ENCODE data around the gene BLVRB. TPM values are rescaled to one million over a fixed set of nuclear protein-coding genes. Genes with fewer than 3 reads are reported as not detected.

BLVRB gene
- total and polyA plus RNA-seq, 9 of the 15 experiments (the other 6 are each of a cell fraction or from before 2014, with no cell fraction given), result 81.1 to 749 (median 331) TPM

DNA sequence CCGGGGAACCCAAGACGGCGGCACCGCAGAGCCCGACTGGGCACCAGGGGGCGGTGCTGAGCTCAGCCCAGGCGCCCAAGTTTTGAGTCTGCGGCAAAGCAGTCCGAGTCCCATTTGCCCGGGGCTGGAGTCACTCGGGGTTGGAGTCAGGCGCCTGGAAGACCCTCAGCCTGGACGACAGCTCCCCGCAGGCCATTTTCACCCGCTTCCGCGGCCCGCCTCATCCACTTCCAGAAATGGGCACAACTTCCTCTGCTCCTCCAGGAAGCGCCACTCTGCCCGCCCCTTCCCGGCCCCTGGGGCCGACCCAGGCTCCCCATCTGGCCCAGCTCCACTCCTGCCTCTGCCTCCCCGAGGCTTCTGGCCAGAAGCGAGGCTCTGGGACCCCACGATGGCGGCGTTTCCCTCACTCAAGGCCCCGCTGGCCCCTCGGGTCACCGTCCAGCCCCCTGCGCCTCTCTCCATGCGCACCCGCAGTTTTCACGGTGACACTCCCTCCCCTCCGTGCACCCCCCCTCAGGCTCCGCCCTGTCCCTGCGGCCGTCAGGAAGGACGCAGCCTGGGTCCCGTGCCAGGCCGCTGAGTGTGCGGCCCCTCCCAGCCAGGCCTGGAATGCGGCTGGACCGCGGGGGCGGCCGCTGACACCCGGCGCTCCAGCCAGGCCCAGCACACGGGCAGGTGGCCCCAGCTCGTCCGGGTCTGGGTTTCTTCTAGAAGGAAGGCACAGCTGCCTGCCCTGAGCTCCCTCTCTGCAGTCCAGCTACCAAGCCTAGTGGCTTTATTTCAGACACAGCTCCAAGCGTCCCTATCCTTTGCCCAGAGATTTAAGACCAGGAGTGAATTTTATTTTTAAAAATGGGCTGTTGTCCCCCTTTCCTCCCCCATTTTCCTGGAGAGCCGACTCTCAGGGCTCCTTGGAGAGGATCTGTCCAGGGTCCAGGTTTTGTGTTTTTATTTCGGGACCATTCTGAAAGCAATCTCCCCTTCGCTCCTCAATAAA is 44.5 kb downstream of the BLVRB start (continued):
- TF ChIP-seq, protein P1, sequence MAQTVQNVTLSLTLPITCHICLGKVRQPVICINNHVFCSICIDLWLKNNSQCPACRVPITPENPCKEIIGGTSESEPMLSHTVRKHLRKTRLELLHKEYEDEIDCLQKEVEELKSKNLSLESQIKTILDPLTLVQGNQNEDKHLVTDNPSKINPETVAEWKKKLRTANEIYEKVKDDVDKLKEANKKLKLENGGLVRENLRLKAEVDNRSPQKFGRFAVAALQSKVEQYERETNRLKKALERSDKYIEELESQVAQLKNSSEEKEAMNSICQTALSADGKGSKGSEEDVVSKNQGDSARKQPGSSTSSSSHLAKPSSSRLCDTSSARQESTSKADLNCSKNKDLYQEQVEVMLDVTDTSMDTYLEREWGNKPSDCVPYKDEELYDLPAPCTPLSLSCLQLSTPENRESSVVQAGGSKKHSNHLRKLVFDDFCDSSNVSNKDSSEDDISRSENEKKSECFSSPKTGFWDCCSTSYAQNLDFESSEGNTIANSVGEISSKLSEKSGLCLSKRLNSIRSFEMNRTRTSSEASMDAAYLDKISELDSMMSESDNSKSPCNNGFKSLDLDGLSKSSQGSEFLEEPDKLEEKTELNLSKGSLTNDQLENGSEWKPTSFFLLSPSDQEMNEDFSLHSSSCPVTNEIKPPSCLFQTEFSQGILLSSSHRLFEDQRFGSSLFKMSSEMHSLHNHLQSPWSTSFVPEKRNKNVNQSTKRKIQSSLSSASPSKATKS (CRISPR knock-in tag; IDR thresholded peaks at IDR 0.05), result no peak
- TF ChIP-seq, protein P2, sequence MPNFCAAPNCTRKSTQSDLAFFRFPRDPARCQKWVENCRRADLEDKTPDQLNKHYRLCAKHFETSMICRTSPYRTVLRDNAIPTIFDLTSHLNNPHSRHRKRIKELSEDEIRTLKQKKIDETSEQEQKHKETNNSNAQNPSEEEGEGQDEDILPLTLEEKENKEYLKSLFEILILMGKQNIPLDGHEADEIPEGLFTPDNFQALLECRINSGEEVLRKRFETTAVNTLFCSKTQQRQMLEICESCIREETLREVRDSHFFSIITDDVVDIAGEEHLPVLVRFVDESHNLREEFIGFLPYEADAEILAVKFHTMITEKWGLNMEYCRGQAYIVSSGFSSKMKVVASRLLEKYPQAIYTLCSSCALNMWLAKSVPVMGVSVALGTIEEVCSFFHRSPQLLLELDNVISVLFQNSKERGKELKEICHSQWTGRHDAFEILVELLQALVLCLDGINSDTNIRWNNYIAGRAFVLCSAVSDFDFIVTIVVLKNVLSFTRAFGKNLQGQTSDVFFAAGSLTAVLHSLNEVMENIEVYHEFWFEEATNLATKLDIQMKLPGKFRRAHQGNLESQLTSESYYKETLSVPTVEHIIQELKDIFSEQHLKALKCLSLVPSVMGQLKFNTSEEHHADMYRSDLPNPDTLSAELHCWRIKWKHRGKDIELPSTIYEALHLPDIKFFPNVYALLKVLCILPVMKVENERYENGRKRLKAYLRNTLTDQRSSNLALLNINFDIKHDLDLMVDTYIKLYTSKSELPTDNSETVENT (CRISPR knock-in tag; IDR thresholded peaks at IDR 0.05), result 0 out of 2 replicates have a peak, but pooled peaks have one; percentile 60
- TF ChIP-seq, protein P3, sequence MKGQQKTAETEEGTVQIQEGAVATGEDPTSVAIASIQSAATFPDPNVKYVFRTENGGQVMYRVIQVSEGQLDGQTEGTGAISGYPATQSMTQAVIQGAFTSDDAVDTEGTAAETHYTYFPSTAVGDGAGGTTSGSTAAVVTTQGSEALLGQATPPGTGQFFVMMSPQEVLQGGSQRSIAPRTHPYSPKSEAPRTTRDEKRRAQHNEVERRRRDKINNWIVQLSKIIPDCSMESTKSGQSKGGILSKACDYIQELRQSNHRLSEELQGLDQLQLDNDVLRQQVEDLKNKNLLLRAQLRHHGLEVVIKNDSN (CRISPR knock-in tag; IDR thresholded peaks at IDR 0.05), result peak; percentile 36; the same call in 1 of the 2 replicates
- TF ChIP-seq RFX5 (IDR thresholded peaks at IDR 0.05; ENCODE audit: low read depth, low read length), result no peak
- TF ChIP-seq, protein P4, sequence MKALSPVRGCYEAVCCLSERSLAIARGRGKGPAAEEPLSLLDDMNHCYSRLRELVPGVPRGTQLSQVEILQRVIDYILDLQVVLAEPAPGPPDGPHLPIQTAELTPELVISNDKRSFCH (CRISPR knock-in tag; IDR thresholded peaks at IDR 0.05), result no peak
- TF ChIP-seq, protein P4 (tag; IDR thresholded peaks at IDR 0.05), result peak; percentile 45; the same call in 1 of the 2 replicates
- TF ChIP-seq GABPA (tag; conservative IDR thresholded peaks at IDR 0.05; ENCODE audit: low read depth), result peak; percentile 61
- TF ChIP-seq DACH1 (IDR thresholded peaks at IDR 0.05; ENCODE audit: partially characterized antibody), result peak; percentile 45
- TF ChIP-seq RCOR1 (IDR thresholded peaks at IDR 0.05; ENCODE audit: borderline replicate concordance in 1 of 2, low read depth in 2 of 2, low read length in 2 of 2), result peak; percentile 33 to 78; a peak in 2 of 4 replicates
- no peak for TF ChIP-seq STAT5B (CRISPR knock-in tag; IDR thresholded peaks at IDR 0.05)
- peak; percentile 72 to 80 for TF ChIP-seq RAD21 (CRISPR knock-in tag; conservative IDR thresholded peaks at IDR 0.05 in 1 of 2, IDR thresholded peaks at IDR 0.05 in 1 of 2)
- TF ChIP-seq ZNF436 (CRISPR knock-in tag; IDR thresholded peaks at IDR 0.05), result no peak
- TF ChIP-seq NFE2 (IDR thresholded peaks at IDR 0.05; ENCODE audit: low read depth), result 0 out of 2 replicates have a peak, but pooled peaks have one; percentile 2
- TF ChIP-seq ZFP1 (CRISPR knock-in tag; IDR thresholded peaks at IDR 0.05), result no peak
- no peak for TF ChIP-seq CHD4 (IDR thresholded peaks at IDR 0.05; ENCODE audit: insufficient read depth, insufficient replicate concordance, low read depth, low read length, poor library complexity, severe bottlenecking)
- peak; percentile 81 for TF ChIP-seq ELF1 (tag; IDR thresholded peaks at IDR 0.05)
- peak; percentile 87 for TF ChIP-seq ZFP36 (IDR thresholded peaks at IDR 0.05; ENCODE audit: low read depth, low read length, partially characterized antibody)
- TF ChIP-seq, protein P5, sequence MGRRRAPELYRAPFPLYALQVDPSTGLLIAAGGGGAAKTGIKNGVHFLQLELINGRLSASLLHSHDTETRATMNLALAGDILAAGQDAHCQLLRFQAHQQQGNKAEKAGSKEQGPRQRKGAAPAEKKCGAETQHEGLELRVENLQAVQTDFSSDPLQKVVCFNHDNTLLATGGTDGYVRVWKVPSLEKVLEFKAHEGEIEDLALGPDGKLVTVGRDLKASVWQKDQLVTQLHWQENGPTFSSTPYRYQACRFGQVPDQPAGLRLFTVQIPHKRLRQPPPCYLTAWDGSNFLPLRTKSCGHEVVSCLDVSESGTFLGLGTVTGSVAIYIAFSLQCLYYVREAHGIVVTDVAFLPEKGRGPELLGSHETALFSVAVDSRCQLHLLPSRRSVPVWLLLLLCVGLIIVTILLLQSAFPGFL (CRISPR knock-in tag; IDR thresholded peaks at IDR 0.05), result no peak
- no peak for TF ChIP-seq HMG20B (CRISPR knock-in tag; IDR thresholded peaks at IDR 0.05)

Measured in K562 (cell line).